ENCODE data around the gene C2orf81.

- TF ChIP-seq CTCF (IDR thresholded peaks at IDR 0.05; ENCODE audit: low read depth, low read length), result no peak
- no peak for TF ChIP-seq EZH2phosphoT487 (IDR thresholded peaks at IDR 0.05; ENCODE audit: low read depth)
Measured at GRCh38 chr2:74385396-74385795, 36.0 kb downstream of the C2orf81 start.

Data from OCI-LY3 (cell line).